ENCODE results near the gene PDIA5. TPM values are rescaled to one million over a fixed set of nuclear protein-coding genes. Genes with fewer than 3 reads are reported as not detected.

PDIA5 gene
- total RNA-seq, 6 donors from 2014 or later, result 25.1 to 38.8 (median 32.9) TPM

DNA sequence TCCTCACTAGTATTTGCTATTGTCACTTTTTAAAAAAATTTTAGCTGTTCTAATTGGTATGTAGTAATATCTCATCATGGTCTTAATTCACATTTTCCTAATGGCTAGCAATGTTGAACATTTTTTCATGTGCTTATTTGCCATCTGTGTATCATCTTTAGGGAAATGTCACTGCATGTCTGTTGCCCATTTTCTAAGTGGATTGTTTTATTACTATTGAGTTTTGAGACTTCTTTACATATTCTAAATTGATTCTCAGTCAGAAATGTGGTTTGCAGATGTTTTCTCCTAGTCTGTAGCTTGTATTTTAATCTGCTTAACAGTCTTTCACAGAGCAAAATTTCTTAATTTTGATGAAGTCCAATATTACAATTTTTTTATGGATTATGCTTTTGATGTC lies 101.3 kb downstream of the PDIA5 start:
- TF ChIP-seq, protein P1, sequence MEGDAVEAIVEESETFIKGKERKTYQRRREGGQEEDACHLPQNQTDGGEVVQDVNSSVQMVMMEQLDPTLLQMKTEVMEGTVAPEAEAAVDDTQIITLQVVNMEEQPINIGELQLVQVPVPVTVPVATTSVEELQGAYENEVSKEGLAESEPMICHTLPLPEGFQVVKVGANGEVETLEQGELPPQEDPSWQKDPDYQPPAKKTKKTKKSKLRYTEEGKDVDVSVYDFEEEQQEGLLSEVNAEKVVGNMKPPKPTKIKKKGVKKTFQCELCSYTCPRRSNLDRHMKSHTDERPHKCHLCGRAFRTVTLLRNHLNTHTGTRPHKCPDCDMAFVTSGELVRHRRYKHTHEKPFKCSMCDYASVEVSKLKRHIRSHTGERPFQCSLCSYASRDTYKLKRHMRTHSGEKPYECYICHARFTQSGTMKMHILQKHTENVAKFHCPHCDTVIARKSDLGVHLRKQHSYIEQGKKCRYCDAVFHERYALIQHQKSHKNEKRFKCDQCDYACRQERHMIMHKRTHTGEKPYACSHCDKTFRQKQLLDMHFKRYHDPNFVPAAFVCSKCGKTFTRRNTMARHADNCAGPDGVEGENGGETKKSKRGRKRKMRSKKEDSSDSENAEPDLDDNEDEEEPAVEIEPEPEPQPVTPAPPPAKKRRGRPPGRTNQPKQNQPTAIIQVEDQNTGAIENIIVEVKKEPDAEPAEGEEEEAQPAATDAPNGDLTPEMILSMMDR (IDR thresholded peaks at IDR 0.05), result no peak
- TF ChIP-seq POLR2A (IDR thresholded peaks at IDR 0.05), result no peak
- TF ChIP-seq POLR2AphosphoS5 (IDR thresholded peaks at IDR 0.05), result no peak
- TF ChIP-seq EP300 (IDR thresholded peaks at IDR 0.05), result no peak
- Histone ChIP-seq H3K4me1 (no peaks in the 10 kb centered on the region), H3K36me3 (peaks cover 3 to 38% (median 11%) of the 10 kb centered on the region in 4 donors), H3K27ac (no peak overlapping the region), H3K9me3 (no peaks in the 10 kb centered on the region), H3K4me3 (no peak overlapping the region), H3K27me3 (no peaks in the 10 kb centered on the region)
- ATAC-seq (ENCODE audit: low FRiP score in 2 of 2) (no peak), DNase-seq (no peak)

DNA sequence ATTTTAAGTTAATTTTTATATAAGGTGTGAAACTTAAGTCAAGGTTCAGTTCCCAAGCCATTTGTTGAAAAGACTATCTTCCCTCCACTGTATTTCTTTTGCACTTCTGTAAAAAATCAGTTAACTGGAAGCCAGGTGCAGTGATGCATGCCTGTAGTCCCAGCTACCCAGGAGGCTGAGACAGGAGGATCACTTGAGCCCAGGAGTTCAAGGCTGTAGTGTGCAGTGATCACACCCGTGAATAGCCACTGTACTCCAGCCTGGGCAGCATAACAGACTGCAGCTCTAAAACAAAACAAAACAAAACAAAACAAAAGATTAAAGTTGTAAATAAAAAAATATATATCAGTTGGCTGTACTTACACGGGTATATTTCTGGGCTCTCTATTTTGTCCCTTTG lies 101.8 kb downstream of the PDIA5 start:
- Histone ChIP-seq H3K27me3 (no peaks in the 10 kb centered on the region), H3K9me3 (no peaks in the 10 kb centered on the region), H3K4me3 (no peak overlapping the region), H3K27ac (no peak overlapping the region), H3K36me3 (peaks cover 3 to 33% (median 10%) of the 10 kb centered on the region in 4 donors), H3K4me1 (no peaks in the 10 kb centered on the region)
- no peak for ATAC-seq (ENCODE audit: low FRiP score in 2 of 2)
- DNase-seq, result no peak
- 77 to 82% methylated on average over 2 of the region's 2 CpGs for WGBS, 2 donors
- TF ChIP-seq EP300 (IDR thresholded peaks at IDR 0.05) (no peak), POLR2A (IDR thresholded peaks at IDR 0.05) (no peak), POLR2AphosphoS5 (IDR thresholded peaks at IDR 0.05) (no peak)
- TF ChIP-seq, protein P1 (IDR thresholded peaks at IDR 0.05), result no peak

DNA sequence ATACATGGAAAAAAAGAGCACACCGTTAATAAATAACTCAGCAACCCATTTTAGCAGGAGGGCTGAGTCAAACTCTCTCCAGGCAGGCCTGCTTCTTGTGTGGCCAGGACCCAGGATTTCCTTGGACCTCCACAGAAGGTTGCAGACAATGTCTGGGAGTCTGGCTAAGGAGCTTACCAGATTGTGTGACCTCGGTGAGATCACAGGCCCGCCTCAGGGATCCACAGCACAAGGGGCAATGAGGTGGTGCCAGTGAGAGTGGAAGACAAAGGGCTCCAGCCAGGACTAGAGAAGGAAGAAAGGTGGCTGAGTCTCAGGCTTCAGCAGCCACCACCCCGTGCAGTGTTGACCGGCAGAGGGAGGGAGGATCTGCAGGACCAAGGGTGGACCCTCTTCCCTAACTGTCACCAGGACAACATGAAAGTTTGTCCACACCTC lies 102.7 kb downstream of the PDIA5 start:
- ATAC-seq (ENCODE audit: low FRiP score in 2 of 2) (no peak), DNase-seq (no peak)
- Histone ChIP-seq H3K36me3 (peaks cover 3 to 24% (median 7%) of the 10 kb centered on the region in 4 donors), H3K27me3 (no peaks in the 10 kb centered on the region), H3K4me3 (no peak overlapping the region), H3K4me1 (no peaks in the 10 kb centered on the region), H3K27ac (no peak overlapping the region), H3K9me3 (no peaks in the 10 kb centered on the region)
- 58 to 74% methylated on average over 5 of the region's 5 CpGs for WGBS, 2 donors
- no peak for TF ChIP-seq POLR2AphosphoS5 (IDR thresholded peaks at IDR 0.05)
- no peak for TF ChIP-seq POLR2A (IDR thresholded peaks at IDR 0.05)
- TF ChIP-seq, protein P1 (IDR thresholded peaks at IDR 0.05), result no peak
- no peak for TF ChIP-seq EP300 (IDR thresholded peaks at IDR 0.05)

DNA sequence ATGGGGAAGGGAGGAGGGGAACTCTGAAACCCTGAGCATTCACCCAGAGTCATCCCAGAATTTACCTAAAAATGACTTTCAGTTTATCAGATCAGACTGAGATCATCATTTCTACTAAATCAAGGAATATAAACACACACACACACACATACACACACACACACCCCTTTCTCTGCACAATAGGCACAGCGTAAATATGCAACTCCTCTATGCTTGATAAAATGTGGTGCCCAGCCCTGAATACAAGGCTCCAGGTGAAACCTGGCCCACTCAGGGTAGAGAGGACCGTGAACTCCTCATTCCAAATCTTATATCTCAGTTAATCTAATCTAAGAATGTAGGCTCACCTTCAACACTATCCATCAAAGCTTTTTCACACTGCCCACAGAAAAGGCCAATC lies 103.1 kb downstream of the PDIA5 start:
- H3K27ac ChIP-seq, result no peak overlapping the region
- peaks cover 0 to 20% (median 4%) of the 10 kb centered on the region in 4 donors for H3K36me3 ChIP-seq
- TF ChIP-seq POLR2A (IDR thresholded peaks at IDR 0.05), result no peak
- TF ChIP-seq, protein P1 (IDR thresholded peaks at IDR 0.05), result no peak
- no peak for TF ChIP-seq EP300 (IDR thresholded peaks at IDR 0.05)
- no peak for TF ChIP-seq POLR2AphosphoS5 (IDR thresholded peaks at IDR 0.05)
- H3K27me3 ChIP-seq, result no peaks in the 10 kb centered on the region
- WGBS, 2 donors, result 44 to 45% methylated on average over 2 of the region's 2 CpGs
- no peaks in the 10 kb centered on the region for H3K4me1 ChIP-seq
- H3K4me3 ChIP-seq, result no peak overlapping the region
- no peaks in the 10 kb centered on the region for H3K9me3 ChIP-seq
- ATAC-seq (ENCODE audit: low FRiP score in 2 of 2), result no peak
- no peak for DNase-seq

DNA sequence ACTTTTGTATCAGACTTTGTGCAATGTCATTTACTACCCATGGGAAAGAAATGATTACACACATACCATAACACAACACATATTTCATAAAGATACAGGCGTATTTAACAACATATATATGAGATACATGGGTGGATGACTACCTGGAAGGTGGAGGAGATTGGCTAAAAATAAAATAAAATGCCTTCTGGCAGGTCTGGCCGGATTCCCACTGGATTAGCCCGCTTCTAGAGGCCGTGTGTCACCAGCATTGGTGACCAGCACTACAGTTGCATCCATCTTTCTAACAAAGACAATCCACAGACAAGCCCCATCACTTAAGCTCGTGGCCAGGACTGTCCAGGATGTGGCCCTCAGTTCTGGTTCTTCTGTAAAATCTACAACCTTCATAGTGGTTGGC lies 114.0 kb downstream of the PDIA5 start:
- WGBS, 2 donors, result 87 to 90% methylated on average over 5 of the region's 5 CpGs
- DNase-seq, result no peak
- no peaks in the 10 kb centered on the region for H3K27me3 ChIP-seq
- no peaks in the 10 kb centered on the region for H3K4me1 ChIP-seq
- H3K27ac ChIP-seq, result no peak overlapping the region
- no peaks in the 10 kb centered on the region for H3K36me3 ChIP-seq
- ATAC-seq (ENCODE audit: low FRiP score in 2 of 2), result no peak
- TF ChIP-seq, protein P1 (IDR thresholded peaks at IDR 0.05), result no peak
- TF ChIP-seq EP300 (IDR thresholded peaks at IDR 0.05), result no peak
- TF ChIP-seq POLR2AphosphoS5 (IDR thresholded peaks at IDR 0.05), result no peak
- TF ChIP-seq POLR2A (IDR thresholded peaks at IDR 0.05), result no peak
- no peak overlapping the region for H3K4me3 ChIP-seq
- no peaks in the 10 kb centered on the region for H3K9me3 ChIP-seq

All from upper lobe of left lung (tissue), 6 donors.